ENCODE measurements around the gene SEPTIN1.

Gene SEPTIN1

DNA sequence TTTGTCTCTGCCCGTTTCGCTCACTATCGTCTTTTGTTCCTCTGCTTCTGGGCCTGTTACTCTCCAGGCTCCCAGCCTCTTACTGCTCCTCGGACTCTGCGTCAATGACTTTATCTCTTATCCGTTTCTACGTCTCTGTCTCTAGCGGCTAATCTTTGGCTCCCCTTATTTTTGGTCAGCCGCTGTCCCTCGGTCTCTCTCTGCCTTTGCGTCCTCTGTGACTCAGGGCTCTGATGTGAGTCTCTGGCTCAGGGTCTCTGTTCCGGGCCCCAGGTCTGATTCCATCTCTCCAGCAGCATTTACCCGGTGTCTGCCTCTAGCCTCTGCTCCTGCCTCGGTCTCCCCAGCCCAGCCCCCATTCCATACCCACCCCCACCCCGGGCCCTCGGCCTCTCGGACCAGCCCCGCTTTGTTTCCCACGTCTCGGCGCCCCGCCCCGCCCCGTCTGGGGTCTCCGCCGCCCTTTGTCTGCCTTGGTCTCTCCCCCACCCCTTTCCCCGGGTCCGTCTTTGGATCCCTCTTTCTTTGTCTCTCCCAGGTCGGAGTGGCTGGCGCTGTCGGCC, 12.3 kb upstream of the SEPTIN1 start:
- TF ChIP-seq, protein P1, sequence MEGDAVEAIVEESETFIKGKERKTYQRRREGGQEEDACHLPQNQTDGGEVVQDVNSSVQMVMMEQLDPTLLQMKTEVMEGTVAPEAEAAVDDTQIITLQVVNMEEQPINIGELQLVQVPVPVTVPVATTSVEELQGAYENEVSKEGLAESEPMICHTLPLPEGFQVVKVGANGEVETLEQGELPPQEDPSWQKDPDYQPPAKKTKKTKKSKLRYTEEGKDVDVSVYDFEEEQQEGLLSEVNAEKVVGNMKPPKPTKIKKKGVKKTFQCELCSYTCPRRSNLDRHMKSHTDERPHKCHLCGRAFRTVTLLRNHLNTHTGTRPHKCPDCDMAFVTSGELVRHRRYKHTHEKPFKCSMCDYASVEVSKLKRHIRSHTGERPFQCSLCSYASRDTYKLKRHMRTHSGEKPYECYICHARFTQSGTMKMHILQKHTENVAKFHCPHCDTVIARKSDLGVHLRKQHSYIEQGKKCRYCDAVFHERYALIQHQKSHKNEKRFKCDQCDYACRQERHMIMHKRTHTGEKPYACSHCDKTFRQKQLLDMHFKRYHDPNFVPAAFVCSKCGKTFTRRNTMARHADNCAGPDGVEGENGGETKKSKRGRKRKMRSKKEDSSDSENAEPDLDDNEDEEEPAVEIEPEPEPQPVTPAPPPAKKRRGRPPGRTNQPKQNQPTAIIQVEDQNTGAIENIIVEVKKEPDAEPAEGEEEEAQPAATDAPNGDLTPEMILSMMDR (IDR thresholded peaks at IDR 0.05; ENCODE audit: low read length, missing control alignments) = no peak
- H3K4me3 ChIP-seq (replicated peaks; ENCODE audit: low read depth, low read length) = peak overlapping the region; percentile 75
- peak; percentile 63 for DNase-seq (ENCODE audit: low read depth)

DNA sequence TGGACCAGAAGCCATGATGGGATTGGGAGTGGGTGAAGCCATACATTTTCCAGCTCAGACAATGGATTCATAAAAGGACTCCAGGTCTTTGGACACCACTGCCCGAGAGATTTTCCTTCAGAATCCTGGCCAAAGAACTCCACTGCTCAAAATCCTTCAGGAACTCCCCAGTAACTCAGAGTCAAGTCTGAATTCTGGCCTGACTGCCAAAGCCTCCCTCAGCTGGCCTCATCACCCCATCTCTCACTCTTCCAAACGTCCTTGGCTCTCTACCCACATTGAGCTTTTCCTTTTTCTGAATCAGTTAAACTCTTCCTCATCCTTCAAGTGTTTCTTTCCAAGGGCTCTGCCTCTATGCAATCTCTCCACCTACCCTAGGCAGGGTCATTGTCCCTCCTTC, 1.2 kb upstream of the SEPTIN1 start:
- no peak for DNase-seq (ENCODE audit: low read depth)
- TF ChIP-seq, protein P1 (IDR thresholded peaks at IDR 0.05; ENCODE audit: low read length, missing control alignments) = no peak
- no peak overlapping the region for H3K4me3 ChIP-seq (replicated peaks; ENCODE audit: low read depth, low read length)

DNA sequence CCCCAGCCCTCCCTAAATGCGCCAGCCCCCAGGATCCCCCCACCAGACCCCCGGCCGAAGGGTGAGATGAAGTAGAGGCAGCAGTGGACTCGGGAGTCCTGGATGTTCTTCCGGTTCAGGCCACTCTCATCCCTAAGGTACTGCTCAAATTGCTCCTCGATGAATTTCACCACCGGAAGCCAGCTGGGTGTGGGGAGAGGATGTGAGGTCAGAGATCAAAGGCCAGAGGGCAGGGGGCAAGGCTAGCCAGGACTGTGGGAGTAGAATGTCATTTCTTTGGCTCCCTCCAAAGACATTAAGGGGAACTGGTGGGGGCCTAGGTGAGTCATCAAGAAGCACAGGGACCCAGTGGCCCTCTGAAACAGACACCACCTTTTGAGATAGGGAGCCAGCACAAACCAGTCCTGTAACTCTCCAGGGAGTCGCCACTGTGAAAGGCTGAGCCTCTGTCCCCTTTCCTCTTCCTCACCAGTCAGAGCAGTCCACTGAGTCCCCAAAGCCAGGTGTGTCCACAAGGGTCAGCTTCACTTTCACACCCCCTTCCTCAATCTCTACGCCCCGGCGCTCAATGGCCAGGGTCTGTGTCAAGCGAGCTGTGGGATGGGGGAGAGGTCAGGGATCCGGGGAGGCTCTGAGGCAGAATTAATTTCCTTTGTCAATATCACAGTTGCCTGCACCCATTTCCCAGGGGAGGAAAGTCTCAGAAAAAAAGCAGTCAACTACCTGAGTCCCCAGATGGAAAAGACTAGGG, 895 bp downstream of the SEPTIN1 start:
- H3K4me3 ChIP-seq (replicated peaks; ENCODE audit: low read depth, low read length) = no peak overlapping the region
- DNase-seq (ENCODE audit: low read depth) = no peak
- TF ChIP-seq, protein P1 (IDR thresholded peaks at IDR 0.05; ENCODE audit: low read length, missing control alignments) = no peak

DNA sequence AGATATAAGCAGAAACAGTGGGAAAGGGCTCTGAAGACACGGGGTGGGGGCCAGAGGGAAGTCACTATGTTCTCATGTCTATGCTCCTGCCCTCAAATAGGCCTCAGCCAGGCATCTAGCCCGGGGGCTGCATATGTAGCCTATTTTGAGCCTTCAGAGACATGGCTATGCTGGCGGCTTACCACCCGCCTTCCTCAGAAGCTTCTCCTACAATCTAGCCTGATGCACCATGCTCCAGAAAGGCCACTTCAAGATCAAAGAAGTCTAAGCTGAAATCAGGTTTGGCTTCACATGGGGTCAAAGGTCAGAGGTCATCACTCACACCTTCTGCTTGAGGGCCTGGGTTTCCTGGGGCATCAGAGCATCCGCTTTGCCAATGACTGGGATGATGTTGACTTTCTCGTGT, 1.6 kb downstream of the SEPTIN1 start:
- DNase-seq (ENCODE audit: low read depth) = no peak
- no peak overlapping the region for H3K4me3 ChIP-seq (replicated peaks; ENCODE audit: low read depth, low read length)
- TF ChIP-seq, protein P1 (IDR thresholded peaks at IDR 0.05; ENCODE audit: low read length, missing control alignments) = no peak

DNA sequence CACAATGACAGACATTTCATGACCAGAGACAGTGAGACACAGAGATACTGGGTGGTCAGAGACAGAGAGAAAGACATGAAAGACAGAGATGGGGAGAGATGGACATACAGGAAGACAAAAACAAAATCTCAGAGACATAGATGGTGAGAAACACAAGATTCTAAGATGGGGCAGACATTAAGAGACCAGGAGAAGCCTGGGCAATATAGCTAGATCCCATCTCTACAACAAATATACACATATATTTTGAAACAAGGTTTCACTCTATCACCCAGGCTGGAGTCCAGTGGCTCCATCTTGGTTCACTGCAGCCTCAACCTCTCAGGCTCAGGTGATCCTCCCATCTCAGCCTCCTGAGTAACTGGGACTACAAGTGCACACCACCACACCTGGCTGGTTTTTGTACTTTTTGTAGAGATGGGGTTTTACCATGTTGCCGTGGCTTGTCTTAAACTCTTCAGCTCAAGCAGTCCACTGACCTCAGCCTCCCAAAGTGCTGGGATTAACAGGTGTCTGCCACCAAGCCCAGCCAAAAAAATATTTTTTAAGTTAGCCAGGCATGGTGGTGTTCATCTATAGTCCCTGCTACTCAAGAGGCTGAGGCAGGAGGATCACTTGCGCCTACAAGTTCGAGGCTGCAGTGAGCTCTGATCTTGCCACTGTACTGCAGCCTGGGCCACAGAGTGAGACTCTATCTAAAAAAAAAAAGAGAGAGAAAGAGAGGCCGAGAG, 2.1 kb downstream of the SEPTIN1 start:
- no peak overlapping the region for H3K4me3 ChIP-seq (replicated peaks; ENCODE audit: low read depth, low read length)
- no peak for DNase-seq (ENCODE audit: low read depth)
- TF ChIP-seq, protein P1 (IDR thresholded peaks at IDR 0.05; ENCODE audit: low read length, missing control alignments) = no peak

DNA sequence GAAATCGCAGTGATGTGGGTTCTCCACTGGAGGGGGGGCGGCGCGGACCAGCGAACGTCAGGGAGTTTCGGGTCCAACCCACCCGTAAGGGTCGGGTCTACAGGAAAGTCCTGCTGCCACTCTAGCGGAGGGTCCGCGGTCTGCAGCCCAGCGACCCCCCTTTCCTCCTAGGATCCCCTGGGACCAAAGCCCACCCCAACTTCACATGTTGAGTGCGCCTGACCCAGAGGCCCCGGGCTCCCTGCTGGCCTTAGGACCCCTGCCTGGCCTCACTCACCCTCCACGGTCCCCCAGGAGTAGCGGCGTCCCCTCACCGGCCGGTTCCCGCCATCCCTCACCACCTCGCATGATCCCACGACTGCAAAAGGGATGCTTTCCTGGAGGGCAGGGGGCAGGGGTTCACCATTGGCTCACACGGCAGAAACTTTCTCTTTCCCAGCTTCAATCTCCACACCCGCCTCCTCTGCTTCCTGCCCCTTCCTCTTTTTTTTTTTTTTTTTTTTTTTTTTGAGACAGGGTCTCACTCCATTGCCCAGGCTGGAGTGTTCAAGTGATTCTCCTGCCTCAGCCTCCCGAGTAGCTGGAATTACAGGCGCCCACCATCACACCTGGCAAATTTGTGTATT, 3.1 kb downstream of the SEPTIN1 start:
- no peak for DNase-seq (ENCODE audit: low read depth)
- peak overlapping the region; percentile 77 for H3K4me3 ChIP-seq (replicated peaks; ENCODE audit: low read depth, low read length)
- TF ChIP-seq, protein P1 (IDR thresholded peaks at IDR 0.05; ENCODE audit: low read length, missing control alignments) = no peak
